BLaER1 treated with 17β-estradiol and CSF1 and Interleukin-3, amounts not matched to agents 10 nM and 100 nM (cell line): Measurements from ENCODE around the gene IDH2.

ENCODE experiments used
- H3K27ac ChIP-seq, 11 experiments: shearing (Covaris generic); formaldehyde crosslinking; 2 replicates each; pipeline ENCODE4 v1.8.1; 2022
- H3K27me3 ChIP-seq, 11 experiments: shearing (Covaris generic); formaldehyde crosslinking; 2 replicates each; pipeline ENCODE4 v1.8.1; 2022
- H3K36me3 ChIP-seq, 11 experiments: shearing (Covaris generic); formaldehyde crosslinking; 2 replicates each; pipeline ENCODE4 v1.8.1; 2022
- H3K4me1 ChIP-seq, 10 experiments: shearing (Covaris generic); formaldehyde crosslinking; 2 replicates each; pipeline ENCODE4 v1.8.1; 2022
- H3K4me2 ChIP-seq, 11 experiments: shearing (Covaris generic); formaldehyde crosslinking; 2 replicates each; pipeline ENCODE4 v1.8.1; 2022
- H3K4me3 ChIP-seq, 10 experiments: shearing (Covaris generic); formaldehyde crosslinking; 2 replicates each; pipeline ENCODE4 v1.8.1; 2022
- H3K9ac ChIP-seq, 11 experiments: shearing (Covaris generic); formaldehyde crosslinking; 2 replicates each; pipeline ENCODE4 v1.8.1; 2022
- H3K9me3 ChIP-seq, 11 experiments: shearing (Covaris generic); formaldehyde crosslinking; replicated peaks in 1 of 11; 2 replicates each; pipeline ENCODE4 v1.8.1; 2022
- H4K20me1 ChIP-seq, 11 experiments: shearing (Covaris generic); formaldehyde crosslinking; 2 replicates each; pipeline ENCODE4 v1.8.1; 2022
- Cebpa-rat ChIP-seq, 11 experiments: shearing (Covaris generic); IDR thresholded peaks; 2 replicates each; pipeline ENCODE4 v1.8.1; 2022

The IDH2 gene

GRCh38 chr15:90039996-90040395 is 62.3 kb downstream of the IDH2 start:
- H3K4me2 ChIP-seq, result peak overlapping the region; percentile 71 to 100 (median 84)
- peaks cover 0 to 26% (median 6%) of the 10 kb centered on the region in 11 experiments; a peak in 7 of 22 replicates for H3K36me3 ChIP-seq
- no peaks in the 10 kb centered on the region; a peak in 1 of 22 replicates for H4K20me1 ChIP-seq
- no peak overlapping the region; a peak in 1 of 20 replicates for H3K4me3 ChIP-seq
- H3K9me3 ChIP-seq, result no peaks in the 10 kb centered on the region
- peak overlapping the region in 9 of 11 experiments; percentile 2 to 60 (median 20); a peak in 12 of 22 replicates for H3K9ac ChIP-seq
- no peak for TF ChIP-seq Cebpa-rat (IDR thresholded peaks at IDR 0.05)
- peaks cover 99 to 100% (median 100%) of the 10 kb centered on the region in 10 experiments for H3K4me1 ChIP-seq
- no peaks in the 10 kb centered on the region for H3K27me3 ChIP-seq
- H3K27ac ChIP-seq, result peak overlapping the region in 10 of 11 experiments; percentile 19 to 99 (median 51); a peak in 20 of 22 replicates

- H3K9ac ChIP-seq, result no peak overlapping the region
- peaks cover 0 to 16% (median 0%) of the 10 kb centered on the region in 11 experiments; a peak in 3 of 22 replicates for H3K36me3 ChIP-seq
- H3K4me1 ChIP-seq, result peaks cover 98 to 100% (median 99%) of the 10 kb centered on the region in 10 experiments
- H3K27ac ChIP-seq, result peak overlapping the region in 9 of 11 experiments; percentile 22 to 99 (median 69); a peak in 12 of 22 replicates
- H3K4me2 ChIP-seq, result peak overlapping the region; percentile 71 to 100 (median 84)
- no peak overlapping the region for H3K4me3 ChIP-seq
- H3K9me3 ChIP-seq, result no peaks in the 10 kb centered on the region
- H4K20me1 ChIP-seq, result no peaks in the 10 kb centered on the region
- no peaks in the 10 kb centered on the region for H3K27me3 ChIP-seq
- 0 out of 22 replicates have a peak, but pooled peaks of 1 of the 11 experiments have one; percentile 13 for TF ChIP-seq Cebpa-rat (IDR thresholded peaks at IDR 0.05)
These were observed 63.6 kb downstream of the IDH2 start for GRCh38 chr15:90038632-90039095.

- H3K4me1 ChIP-seq, result peaks cover 98 to 100% (median 99%) of the 10 kb centered on the region in 10 experiments
- peak overlapping the region; percentile 60 to 99 (median 78) for H3K27ac ChIP-seq
- no peak for TF ChIP-seq Cebpa-rat (IDR thresholded peaks at IDR 0.05)
- H3K9ac ChIP-seq, result peak overlapping the region in 8 of 11 experiments; percentile 23 to 60 (median 36); a peak in 8 of 22 replicates
- no peaks in the 10 kb centered on the region for H4K20me1 ChIP-seq
- peaks cover 0 to 16% (median 0%) of the 10 kb centered on the region in 11 experiments; a peak in 3 of 22 replicates for H3K36me3 ChIP-seq
- no peaks in the 10 kb centered on the region for H3K27me3 ChIP-seq
- peak overlapping the region; percentile 71 to 100 (median 84) for H3K4me2 ChIP-seq
- no peaks in the 10 kb centered on the region for H3K9me3 ChIP-seq
- no peak overlapping the region for H3K4me3 ChIP-seq
These were observed 64.2 kb downstream of the IDH2 start for GRCh38 chr15:90037961-90038631.

- Histone ChIP-seq H3K27ac (peak overlapping the region; percentile 60 to 99 (median 78)), H3K9ac (peak overlapping the region in 8 of 11 experiments; percentile 23 to 60 (median 36); a peak in 11 of 22 replicates), H4K20me1 (no peaks in the 10 kb centered on the region), H3K9me3 (no peaks in the 10 kb centered on the region), H3K4me1 (peaks cover 98 to 100% (median 99%) of the 10 kb centered on the region in 10 experiments), H3K4me3 (no peak overlapping the region), H3K27me3 (no peaks in the 10 kb centered on the region), H3K36me3 (peaks cover 0 to 12% (median 0%) of the 10 kb centered on the region in 11 experiments; a peak in 3 of 22 replicates), H3K4me2 (peak overlapping the region; percentile 71 to 100 (median 84))
- no peak for TF ChIP-seq Cebpa-rat (IDR thresholded peaks at IDR 0.05)
These were observed 64.8 kb downstream of the IDH2 start for GRCh38 chr15:90037511-90037860.

GRCh38 chr15:90036806-90037510 is 65.3 kb downstream of the IDH2 start:
- peak overlapping the region in 7 of 11 experiments; percentile 29 to 60 (median 46); a peak in 10 of 22 replicates for H3K9ac ChIP-seq
- H3K9me3 ChIP-seq, result no peaks in the 10 kb centered on the region
- no peak overlapping the region for H3K4me3 ChIP-seq
- H3K36me3 ChIP-seq, result peaks cover 0 to 7% (median 0%) of the 10 kb centered on the region in 11 experiments; a peak in 1 of 22 replicates
- H4K20me1 ChIP-seq, result no peaks in the 10 kb centered on the region
- peak overlapping the region; percentile 60 to 99 (median 78) for H3K27ac ChIP-seq
- peak overlapping the region; percentile 71 to 100 (median 84) for H3K4me2 ChIP-seq
- no peak for TF ChIP-seq Cebpa-rat (IDR thresholded peaks at IDR 0.05)
- H3K27me3 ChIP-seq, result no peaks in the 10 kb centered on the region
- H3K4me1 ChIP-seq, result peaks cover 98 to 100% (median 99%) of the 10 kb centered on the region in 10 experiments

- no peak for TF ChIP-seq Cebpa-rat (IDR thresholded peaks at IDR 0.05)
- H3K4me2 ChIP-seq, result peak overlapping the region; percentile 71 to 100 (median 84)
- H3K9me3 ChIP-seq, result no peaks in the 10 kb centered on the region
- H3K27me3 ChIP-seq, result no peaks in the 10 kb centered on the region
- H3K9ac ChIP-seq, result peak overlapping the region in 7 of 11 experiments; percentile 19 to 60 (median 34); a peak in 8 of 22 replicates
- H3K4me1 ChIP-seq, result peaks cover 98 to 100% (median 99%) of the 10 kb centered on the region in 10 experiments
- no peaks in the 10 kb centered on the region for H4K20me1 ChIP-seq
- peak overlapping the region; percentile 2 to 99 (median 78); a peak in 20 of 22 replicates for H3K27ac ChIP-seq
- peaks cover 0 to 7% (median 0%) of the 10 kb centered on the region in 11 experiments; a peak in 1 of 22 replicates for H3K36me3 ChIP-seq
- no peak overlapping the region for H3K4me3 ChIP-seq
These were observed 65.9 kb downstream of the IDH2 start for GRCh38 chr15:90036343-90036742.

GRCh38 chr15:90035840-90036230 is 66.4 kb downstream of the IDH2 start:
- H4K20me1 ChIP-seq, result no peaks in the 10 kb centered on the region
- no peak for TF ChIP-seq Cebpa-rat (IDR thresholded peaks at IDR 0.05)
- H3K9me3 ChIP-seq, result no peaks in the 10 kb centered on the region
- H3K4me3 ChIP-seq, result peak overlapping the region in 3 of 10 experiments; percentile 49 to 65 (median 58); a peak in 2 of 20 replicates
- H3K4me2 ChIP-seq, result peak overlapping the region; percentile 90 to 100 (median 98)
- H3K4me1 ChIP-seq, result peaks cover 97 to 100% (median 99%) of the 10 kb centered on the region in 10 experiments
- peaks cover 0 to 7% (median 0%) of the 10 kb centered on the region in 11 experiments; a peak in 1 of 22 replicates for H3K36me3 ChIP-seq
- no peaks in the 10 kb centered on the region for H3K27me3 ChIP-seq
- H3K9ac ChIP-seq, result peak overlapping the region in 10 of 11 experiments; percentile 77 to 93 (median 86); a peak in 19 of 22 replicates
- peak overlapping the region; percentile 85 to 99 (median 95) for H3K27ac ChIP-seq

- Histone ChIP-seq H3K4me2 (peak overlapping the region; percentile 90 to 100 (median 98)), H3K27me3 (no peaks in the 10 kb centered on the region), H3K9ac (peak overlapping the region; percentile 77 to 93 (median 86)), H3K4me3 (peak overlapping the region; percentile 35 to 65 (median 48); a peak in 17 of 20 replicates), H3K27ac (peak overlapping the region; percentile 85 to 99 (median 95)), H3K4me1 (peaks cover 97 to 100% (median 99%) of the 10 kb centered on the region in 10 experiments), H4K20me1 (no peaks in the 10 kb centered on the region), H3K36me3 (peaks cover 0 to 7% (median 0%) of the 10 kb centered on the region in 11 experiments; a peak in 1 of 22 replicates), H3K9me3 (no peaks in the 10 kb centered on the region)
- TF ChIP-seq Cebpa-rat (IDR thresholded peaks at IDR 0.05), result no peak
These were observed 67.0 kb downstream of the IDH2 start for GRCh38 chr15:90035095-90035839.
